Bronchial epithelial cell (primary cell): Measurements from ENCODE around the gene B3GNT7. TPM values are rescaled to one million over a fixed set of nuclear protein-coding genes. Genes with fewer than 3 reads are reported as not detected.
"Not testable (repeated sequence)": the region's sequence is repeated elsewhere in the genome, so short reads cannot be mapped to it uniquely, and the experiment has no call there.

ENCODE experiments used
- DNase-seq: peaks from one replicate; pipeline ENCODE4 v3.0.0-alpha.2; 2010; ENCODE audit warnings: low read depth
- FAIRE-seq: peaks from 2 replicates; lab custom pipeline; 2011; peaks lifted over from hg19 to GRCh38; lab: Jason Lieb, UNC
- H3K27me3 ChIP-seq: 2 replicates; pipeline ENCODE4 v1.5.1; 2011; ENCODE audit warnings: low read length; ENCODE audit not compliant: control insufficient read depth, insufficient read depth
- H3K36me3 ChIP-seq: 2 replicates; pipeline ENCODE4 v1.5.1; 2011; ENCODE audit warnings: low read length; ENCODE audit not compliant: control insufficient read depth, insufficient read depth
- H3K4me3 ChIP-seq: 2 replicates; pipeline ENCODE4 v1.5.1; 2011; ENCODE audit warnings: mild to moderate bottlenecking, low read depth, low read length, control low read depth
- total RNA-seq: library from RNA; depleted of rRNA; stranded (reverse); fragments of >200 nt; gene quantifications from 2 replicates; pipeline ENCODE4 v1.2.1, GENCODE V29; 2014
- TF ChIP-seq, protein P1 (sequence below): IDR thresholded peaks from 2 replicates; pipeline ENCODE4 v1.5.1; 2011; ENCODE audit warnings: mild to moderate bottlenecking, moderate library complexity, low read length, control low read depth, inconsistent platforms; ENCODE audit not compliant: insufficient read depth, severe bottlenecking

The B3GNT7 gene
- total RNA-seq, 1 donor from 2014 or later: 0.26 TPM

DNA sequence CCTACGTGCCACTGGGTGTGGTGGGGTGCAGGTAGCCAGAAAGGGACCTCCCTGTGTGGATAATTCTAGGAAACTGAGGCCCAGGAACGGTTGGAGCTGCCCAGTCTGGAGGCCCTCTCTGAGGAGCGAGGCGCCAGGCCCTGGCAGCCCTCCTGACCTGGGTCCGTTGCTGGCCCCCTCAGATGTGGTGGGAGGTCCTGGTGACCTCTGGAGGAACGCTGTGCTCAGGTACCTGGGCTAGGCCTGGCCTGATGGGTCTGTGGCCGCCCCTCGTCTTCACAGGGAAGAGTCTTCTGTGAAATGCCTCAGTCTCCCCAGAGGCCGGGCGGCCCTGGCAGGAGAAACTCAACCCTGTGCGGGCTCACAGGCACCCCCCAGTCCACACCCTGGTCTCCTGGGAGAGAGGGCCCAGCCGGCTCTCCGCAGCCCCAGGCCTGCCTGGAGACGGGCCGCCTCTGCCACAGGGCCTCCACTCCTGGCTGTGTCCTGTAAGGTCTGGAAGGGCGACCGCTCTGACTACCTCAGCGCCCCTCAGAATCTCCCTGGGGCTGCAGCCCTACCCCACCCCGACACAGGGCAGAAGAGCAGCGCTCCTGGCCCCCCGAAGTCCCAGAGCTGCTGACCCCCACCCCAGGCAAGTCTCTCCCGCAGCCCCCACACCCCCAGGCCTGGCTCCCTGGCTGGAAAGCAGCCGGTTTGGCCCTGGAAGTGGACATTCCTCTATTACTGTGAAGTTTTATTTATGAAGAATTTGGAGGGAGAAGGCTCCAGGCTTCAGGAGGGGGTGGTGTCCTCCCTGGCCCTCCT is 3.7 kb downstream of the B3GNT7 start:
- FAIRE-seq (no peak), DNase-seq (no peak)
- TF ChIP-seq, protein P1, sequence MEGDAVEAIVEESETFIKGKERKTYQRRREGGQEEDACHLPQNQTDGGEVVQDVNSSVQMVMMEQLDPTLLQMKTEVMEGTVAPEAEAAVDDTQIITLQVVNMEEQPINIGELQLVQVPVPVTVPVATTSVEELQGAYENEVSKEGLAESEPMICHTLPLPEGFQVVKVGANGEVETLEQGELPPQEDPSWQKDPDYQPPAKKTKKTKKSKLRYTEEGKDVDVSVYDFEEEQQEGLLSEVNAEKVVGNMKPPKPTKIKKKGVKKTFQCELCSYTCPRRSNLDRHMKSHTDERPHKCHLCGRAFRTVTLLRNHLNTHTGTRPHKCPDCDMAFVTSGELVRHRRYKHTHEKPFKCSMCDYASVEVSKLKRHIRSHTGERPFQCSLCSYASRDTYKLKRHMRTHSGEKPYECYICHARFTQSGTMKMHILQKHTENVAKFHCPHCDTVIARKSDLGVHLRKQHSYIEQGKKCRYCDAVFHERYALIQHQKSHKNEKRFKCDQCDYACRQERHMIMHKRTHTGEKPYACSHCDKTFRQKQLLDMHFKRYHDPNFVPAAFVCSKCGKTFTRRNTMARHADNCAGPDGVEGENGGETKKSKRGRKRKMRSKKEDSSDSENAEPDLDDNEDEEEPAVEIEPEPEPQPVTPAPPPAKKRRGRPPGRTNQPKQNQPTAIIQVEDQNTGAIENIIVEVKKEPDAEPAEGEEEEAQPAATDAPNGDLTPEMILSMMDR: no peak
- no peaks in the 10 kb centered on the region for H3K36me3 ChIP-seq
- H3K27me3 ChIP-seq: peaks cover 2% of the 10 kb centered on the region
- H3K4me3 ChIP-seq: no peak overlapping the region

DNA sequence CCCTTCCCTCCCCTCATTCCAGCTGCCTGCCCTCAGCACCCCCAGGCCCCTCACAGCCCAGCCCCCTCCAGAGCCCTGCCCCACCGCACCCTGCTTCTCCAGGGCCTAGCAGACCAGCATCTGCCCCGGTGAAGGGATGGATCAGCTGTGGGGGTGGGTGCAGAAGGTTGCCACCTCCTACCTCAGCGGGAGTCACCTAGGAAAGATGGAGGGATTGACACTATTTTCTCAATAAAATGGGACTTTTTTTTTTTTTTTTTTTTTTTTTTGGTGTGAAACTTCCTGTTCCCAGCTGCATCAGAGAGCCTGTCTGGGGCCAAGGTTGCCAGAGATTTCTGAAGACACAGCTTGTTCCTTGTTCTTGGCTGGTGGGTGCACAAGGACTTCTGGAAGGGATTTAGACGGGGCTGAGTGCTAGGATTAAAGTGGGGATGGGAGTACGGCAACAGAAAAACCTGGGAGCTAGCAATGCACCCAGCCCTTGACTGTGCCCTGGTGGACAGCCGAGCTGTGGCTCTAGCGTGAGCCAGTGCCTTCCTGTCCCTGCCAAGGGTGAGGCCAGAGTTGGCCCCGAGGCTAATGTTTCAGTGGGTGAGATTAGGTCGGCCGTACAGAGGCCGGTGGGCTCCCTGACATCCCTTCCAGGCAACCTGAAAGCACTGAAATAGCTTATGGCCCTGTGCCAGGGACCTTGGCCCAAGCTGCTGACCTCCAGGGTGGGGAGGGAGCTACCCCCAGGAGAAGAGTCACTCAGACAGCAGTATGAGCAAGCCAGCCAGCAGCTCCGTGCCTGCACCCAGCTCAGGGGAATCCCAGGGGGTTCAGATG is 4.6 kb downstream of the B3GNT7 start:
- TF ChIP-seq, protein P1: no peak
- DNase-seq (no peak), FAIRE-seq (no peak)
- Histone ChIP-seq H3K4me3 (no peak overlapping the region), H3K27me3 (peaks cover 2% of the 10 kb centered on the region), H3K36me3 (no peaks in the 10 kb centered on the region)

DNA sequence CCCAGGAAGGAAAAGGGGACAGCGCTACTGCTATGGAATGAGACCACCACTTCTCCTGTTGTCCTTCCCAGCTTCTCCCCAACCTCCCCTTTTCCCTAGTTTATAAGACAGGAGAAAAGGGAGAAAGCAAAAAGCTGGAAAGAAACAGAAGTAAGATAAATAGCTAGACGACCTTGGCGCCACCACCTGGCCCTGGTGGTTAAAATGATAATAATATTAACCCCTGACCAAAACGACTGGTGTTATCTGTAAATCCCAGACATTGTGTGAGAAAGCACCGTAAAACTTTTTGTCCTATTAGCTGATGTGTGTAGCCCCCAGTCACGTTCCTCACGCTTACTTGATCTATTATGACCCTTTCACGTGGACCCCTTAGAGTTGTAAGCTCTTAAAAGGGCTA is 5.2 kb downstream of the B3GNT7 start:
- DNase-seq, H3K27me3 ChIP-seq, FAIRE-seq, H3K36me3 ChIP-seq, H3K4me3 ChIP-seq: not testable (repeated sequence)

GRCh38 chr2:231401101-231401500 is 5.6 kb downstream of the B3GNT7 start:
- not testable (repeated sequence) for DNase-seq, H3K4me3 ChIP-seq, H3K27me3 ChIP-seq, FAIRE-seq, H3K36me3 ChIP-seq

- H3K27me3 ChIP-seq, H3K36me3 ChIP-seq, DNase-seq, FAIRE-seq, H3K4me3 ChIP-seq: not testable (repeated sequence)
These were observed 8.1 kb downstream of the B3GNT7 start for GRCh38 chr2:231403421-231404182.

- H3K4me3 ChIP-seq, FAIRE-seq, H3K36me3 ChIP-seq, DNase-seq, H3K27me3 ChIP-seq: not testable (repeated sequence)
These were observed 8.7 kb downstream of the B3GNT7 start for GRCh38 chr2:231404183-231404578.

DNA sequence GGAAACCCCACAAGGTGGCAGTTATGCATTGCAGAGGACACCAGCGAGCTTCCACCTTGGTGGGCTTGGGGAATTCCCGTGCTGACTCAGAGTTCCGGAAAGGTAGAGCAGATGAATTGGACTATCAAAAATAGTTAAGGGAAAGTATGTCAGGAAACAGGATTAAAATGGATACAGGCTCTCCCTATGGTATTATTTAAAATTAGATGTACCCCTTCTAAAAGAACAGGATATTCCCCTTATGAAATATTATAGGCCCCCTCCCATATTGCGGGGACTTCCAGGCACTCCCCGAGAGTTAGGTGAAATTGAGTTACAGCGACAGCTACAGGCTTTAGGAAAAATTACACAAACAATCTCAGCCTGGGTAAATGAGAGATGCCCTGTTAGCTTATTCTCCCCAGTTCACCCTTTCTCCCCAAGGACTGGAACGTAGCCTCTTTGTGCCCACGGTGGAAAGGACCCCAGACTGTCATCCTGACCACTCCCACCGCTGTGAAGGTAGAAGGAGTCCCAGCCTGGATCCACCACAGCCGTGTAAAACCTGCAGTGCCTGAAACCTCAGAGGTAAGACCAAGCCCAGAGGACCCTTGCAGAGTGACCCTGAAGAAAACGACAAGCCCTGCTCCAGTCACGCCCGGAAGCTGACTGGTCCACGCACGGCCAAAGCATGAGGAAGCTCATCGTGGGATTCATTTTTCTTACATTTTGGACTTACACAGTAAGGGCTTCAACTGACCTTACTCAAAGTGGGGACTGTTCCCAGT is 10.3 kb downstream of the B3GNT7 start:
- DNase-seq: peak; percentile 37
- not testable (repeated sequence) for H3K27me3 ChIP-seq, H3K4me3 ChIP-seq, FAIRE-seq, H3K36me3 ChIP-seq
- TF ChIP-seq, protein P1: peak; percentile 16

- not testable (repeated sequence) for H3K4me3 ChIP-seq, DNase-seq, H3K36me3 ChIP-seq, H3K27me3 ChIP-seq, FAIRE-seq
These were observed 12.2 kb downstream of the B3GNT7 start for GRCh38 chr2:231407686-231408085.

- DNase-seq, H3K27me3 ChIP-seq, H3K4me3 ChIP-seq, FAIRE-seq, H3K36me3 ChIP-seq: not testable (repeated sequence)
These were observed 12.8 kb downstream of the B3GNT7 start for GRCh38 chr2:231408304-231408703.
